ENCODE measurements around the gene PRDX6. TPM values are rescaled to one million over a fixed set of nuclear protein-coding genes. Genes with fewer than 3 reads are reported as not detected.

Gene PRDX6
- total and polyA plus RNA-seq, 2 donors (not counting 3 experiments of a cell fraction or from before 2014, with no cell fraction given), result 145 to 288 TPM

DNA sequence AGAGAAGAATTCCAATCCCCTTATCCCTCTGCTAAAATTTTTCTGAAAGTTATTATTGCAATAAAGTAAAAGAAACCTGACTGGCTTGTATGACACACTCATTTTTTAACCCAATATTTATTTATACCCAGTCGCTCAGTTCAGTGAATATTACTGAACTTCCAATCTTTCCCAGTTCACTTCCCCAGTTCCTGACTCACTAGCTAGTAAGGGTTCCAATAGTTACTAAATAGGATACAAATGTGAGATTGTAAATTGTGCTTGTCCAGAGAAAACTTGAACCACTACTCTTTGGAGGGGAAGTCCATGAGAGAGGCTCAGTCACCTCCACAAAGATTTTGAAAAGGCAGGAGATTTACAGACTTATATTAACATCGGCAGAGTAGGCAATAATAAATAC, 31.4 kb downstream of the PRDX6 start:
- Histone ChIP-seq H3K36me3 (ENCODE audit: control insufficient read depth in 2 of 2, extremely low read depth in 1 of 2, insufficient read depth in 2 of 2, low read length in 2 of 2) (no peaks in the 10 kb centered on the region), H3K27me3 (ENCODE audit: control insufficient read depth in 2 of 2, insufficient read depth in 2 of 2, low read length in 2 of 2) (peaks cover 0 to 3% of the 10 kb centered on the region in 2 experiments), H3K9ac (replicated peaks; ENCODE audit: extremely low read depth, insufficient read depth, low read length) (no peak overlapping the region), H3K27ac (ENCODE audit: insufficient read depth, low read depth, low read length) (no peak overlapping the region), H3K79me2 (ENCODE audit: control insufficient read depth, insufficient read depth, low read length) (no peaks in the 10 kb centered on the region), H3K4me3 (replicated peaks in 1 of 3; ENCODE audit: insufficient read depth in 1 of 3, low read depth in 1 of 3, low read length in 3 of 3) (no peak overlapping the region), H3K4me1 (ENCODE audit: control insufficient read depth, extremely low read depth, insufficient read depth, low read length) (no peaks in the 10 kb centered on the region), H3K4me2 (ENCODE audit: insufficient read depth, low read length) (no peak overlapping the region), H3K9me3 (replicated peaks; ENCODE audit: control insufficient read depth, insufficient read depth, low read length) (no peaks in the 10 kb centered on the region), H4K20me1 (replicated peaks; ENCODE audit: control insufficient read depth, extremely low read depth, insufficient read depth, low read length) (no peaks in the 10 kb centered on the region), H2AFZ (ENCODE audit: low read depth, low read length) (no peak overlapping the region), H3K9me1 (replicated peaks; ENCODE audit: control insufficient read depth, extremely low read depth, insufficient read depth, low read length) (no peaks in the 10 kb centered on the region)
- dilution Hi-C loops (cut with MboI; ENCODE audit: extremely low pct_ligation_motif_present, low sequenced_read_pairs) (no loop called here), intact Hi-C loops (cut with micrococcal nuclease) (no loop called here)
- POLR2A ChIA-PET, result no interaction called here
- BruUV-seq (replicated peaks), result no TSS peak
- no peak for TF ChIP-seq MAX (IDR thresholded peaks at IDR 0.05; ENCODE audit: insufficient read depth, insufficient read length)
- no peak for TF ChIP-seq EZH2 (IDR thresholded peaks at IDR 0.05; ENCODE audit: borderline replicate concordance, low read depth, low read length, severe bottlenecking)
- TF ChIP-seq JUN (IDR thresholded peaks at IDR 0.05; ENCODE audit: borderline replicate concordance, insufficient read depth, insufficient read length, low read depth), result no peak
- TF ChIP-seq POLR2A (IDR thresholded peaks at IDR 0.05; ENCODE audit: low read depth, low read length), result no peak
- no peak for TF ChIP-seq MYC (IDR thresholded peaks at IDR 0.05; ENCODE audit: low read depth, low read length)
- TF ChIP-seq FOS (IDR thresholded peaks at IDR 0.05; ENCODE audit: borderline replicate concordance, insufficient read depth, low read length), result no peak
- no peak for TF ChIP-seq POLR2AphosphoS5 (IDR thresholded peaks at IDR 0.05; ENCODE audit: insufficient read depth, low read depth, low read length)
- no peak for TF ChIP-seq CTCF (IDR thresholded peaks at IDR 0.05; ENCODE audit: extremely low read depth in 1 of 2, insufficient read depth in 1 of 2, low read depth in 1 of 2, low read length in 2 of 2)
- no peak for TF ChIP-seq GATA2 (IDR thresholded peaks at IDR 0.05; ENCODE audit: insufficient read depth, insufficient read length, low read depth, low read length)
- FAIRE-seq (no peak), DNase-seq (ENCODE audit: low read depth, low spot score) (no peak)
- CTCF ChIA-PET, result no interaction called here
